Hematopoietic multipotent progenitor cell treated with erythropoietin and hydrocortisone succinate and interleukin-3 and kit ligand, for 8 days (in vitro differentiated cells): ENCODE measurements around the gene PARD6B.
"Not testable (repeated sequence)": the region's sequence is repeated elsewhere in the genome, so short reads cannot be mapped to it uniquely, and the experiment has no call there.

Source experiments
- DNase-seq: peaks from one replicate; pipeline ENCODE4 v3.0.0-alpha.2; 2015

Gene PARD6B

GRCh38 chr20:50800986-50801746 lies 69.8 kb downstream of the PARD6B start:
- DNase-seq: not testable (repeated sequence)

- DNase-seq: no peak
Measured at GRCh38 chr20:50801747-50802125, 70.4 kb downstream of the PARD6B start.

- no peak for DNase-seq
Measured at GRCh38 chr20:50802289-50802688, 70.9 kb downstream of the PARD6B start.

- no peak for DNase-seq
Measured at GRCh38 chr20:50804437-50805348, 73.3 kb downstream of the PARD6B start.

GRCh38 chr20:50805349-50805684 lies 73.9 kb downstream of the PARD6B start:
- no peak for DNase-seq

GRCh38 chr20:50806126-50806768 lies 74.9 kb downstream of the PARD6B start:
- DNase-seq: no peak
